GM18868 (cell line): ENCODE data around the gene CRACR2B.

ENCODE experiments used
- ATAC-seq: cut with Tn5 transposase; IDR thresholded peaks from one replicate; pipeline ENCODE4 v1.9.1; 2021; ENCODE audit warnings: mild to moderate bottlenecking, moderate library complexity; ENCODE audit not compliant: unreplicated experiment

The CRACR2B gene

DNA sequence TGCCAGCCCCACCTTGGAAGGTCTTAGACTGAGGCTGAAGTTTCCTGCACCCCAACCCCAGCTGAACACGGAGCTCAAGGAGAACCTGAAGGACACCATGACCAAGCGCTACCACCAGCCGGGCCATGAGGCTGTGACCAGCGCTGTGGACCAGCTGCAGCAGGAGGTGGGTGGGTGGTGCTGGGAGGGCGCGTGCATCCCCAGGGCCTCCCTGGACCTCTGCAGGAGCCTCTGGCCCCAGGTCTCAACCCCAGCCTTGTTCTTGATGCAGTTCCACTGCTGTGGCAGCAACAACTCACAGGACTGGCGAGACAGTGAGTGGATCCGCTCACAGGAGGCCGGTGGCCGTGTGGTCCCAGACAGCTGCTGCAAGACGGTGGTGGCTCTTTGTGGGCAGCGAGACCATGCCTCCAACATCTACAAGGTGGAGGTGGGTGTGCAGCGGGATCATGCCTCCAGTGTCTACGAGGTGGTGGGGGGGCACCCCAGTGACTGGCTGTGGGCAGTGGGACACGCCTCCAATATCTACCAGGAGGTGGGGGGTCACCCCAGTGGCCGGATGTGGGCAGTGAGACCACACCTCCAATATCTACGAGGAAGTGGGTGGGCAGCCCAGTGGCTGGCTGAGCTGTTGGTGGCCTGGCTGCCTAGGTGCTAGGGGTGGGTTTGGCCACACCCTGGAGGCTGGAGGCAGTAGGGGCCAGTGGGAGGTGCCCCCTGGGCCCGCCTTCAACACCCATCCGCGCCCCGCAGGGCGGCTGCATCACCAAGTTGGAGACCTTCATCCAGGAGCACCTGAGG is 9.7 kb downstream of the CRACR2B start:
- no peak for ATAC-seq

- no peak for ATAC-seq
These were observed 10.2 kb downstream of the CRACR2B start for GRCh38 chr11:837990-838307.

GRCh38 chr11:838441-839279 is 10.9 kb downstream of the CRACR2B start:
- no peak for ATAC-seq

DNA sequence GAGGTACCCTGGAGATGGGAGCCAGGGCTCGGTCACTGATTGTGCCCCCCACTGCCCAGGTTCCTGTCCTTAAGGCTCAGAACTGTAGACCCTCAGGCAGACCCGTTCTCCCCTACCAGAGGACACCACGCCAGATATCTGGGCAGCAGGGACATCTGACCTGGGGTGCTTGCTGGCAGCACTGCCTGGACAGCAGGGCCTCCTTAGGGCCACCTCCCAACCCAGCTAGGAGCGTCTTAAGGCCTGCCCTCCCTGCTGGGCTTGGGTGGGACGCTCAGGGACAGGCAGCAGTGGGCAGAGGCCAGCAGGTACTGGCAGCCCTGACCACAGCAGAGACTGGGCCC is 11.5 kb downstream of the CRACR2B start:
- ATAC-seq = no peak

DNA sequence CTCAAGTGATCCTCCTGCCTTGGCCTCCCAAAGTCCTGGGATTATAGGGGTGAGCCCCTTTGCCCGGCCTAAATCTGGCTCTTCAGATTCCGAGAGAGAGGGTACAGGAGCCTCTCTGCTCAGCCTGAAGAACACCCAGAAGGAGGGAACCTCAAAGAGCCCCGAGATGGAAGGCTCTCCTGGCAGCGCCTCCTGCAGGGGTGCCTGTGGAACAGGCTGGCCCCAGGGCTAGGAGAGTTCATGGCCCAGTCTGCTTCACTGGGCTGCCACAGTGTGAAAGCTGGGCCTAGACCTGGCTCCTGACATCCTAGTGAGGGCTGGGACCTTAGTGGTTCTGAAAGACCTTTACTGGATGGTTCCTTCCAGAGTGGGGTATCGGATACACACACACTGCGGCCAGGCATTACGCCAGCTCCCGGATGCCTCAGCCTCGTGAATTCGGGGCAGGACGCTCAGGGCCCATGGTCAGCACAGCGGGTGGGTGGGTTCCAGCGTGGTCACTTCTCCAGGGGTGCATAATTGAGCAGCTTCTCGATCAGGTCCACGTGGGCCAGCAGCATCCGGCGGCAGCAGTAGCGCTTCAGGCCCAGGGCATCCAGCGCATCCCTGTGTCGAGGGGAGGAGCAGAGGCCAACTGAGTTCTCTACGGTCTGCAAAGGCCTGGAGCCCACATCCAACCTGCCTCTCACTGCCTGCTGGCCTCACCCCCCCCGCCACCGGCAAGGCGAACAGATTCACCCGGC is 12.3 kb downstream of the CRACR2B start:
- ATAC-seq = no peak

DNA sequence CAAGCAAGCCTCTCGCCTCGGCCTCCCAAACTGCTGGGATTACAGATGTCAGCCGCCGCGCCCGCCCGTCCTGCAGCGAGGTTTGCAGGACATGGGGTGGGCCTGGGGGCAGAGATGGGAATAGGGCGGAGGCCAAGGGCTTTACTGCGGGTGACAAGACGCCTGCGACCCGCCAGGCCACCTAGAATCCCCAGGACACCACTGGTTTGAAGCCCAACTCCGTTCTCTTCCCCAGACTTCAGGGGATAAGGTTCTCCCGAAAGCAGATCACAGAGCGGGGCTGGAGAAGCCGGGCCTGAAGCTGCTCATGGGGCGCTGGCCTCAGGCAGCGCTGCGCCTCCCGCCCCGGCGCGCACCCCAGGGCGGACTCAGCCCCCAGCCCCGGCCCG is 14.3 kb downstream of the CRACR2B start:
- ATAC-seq = peak; percentile 14

DNA sequence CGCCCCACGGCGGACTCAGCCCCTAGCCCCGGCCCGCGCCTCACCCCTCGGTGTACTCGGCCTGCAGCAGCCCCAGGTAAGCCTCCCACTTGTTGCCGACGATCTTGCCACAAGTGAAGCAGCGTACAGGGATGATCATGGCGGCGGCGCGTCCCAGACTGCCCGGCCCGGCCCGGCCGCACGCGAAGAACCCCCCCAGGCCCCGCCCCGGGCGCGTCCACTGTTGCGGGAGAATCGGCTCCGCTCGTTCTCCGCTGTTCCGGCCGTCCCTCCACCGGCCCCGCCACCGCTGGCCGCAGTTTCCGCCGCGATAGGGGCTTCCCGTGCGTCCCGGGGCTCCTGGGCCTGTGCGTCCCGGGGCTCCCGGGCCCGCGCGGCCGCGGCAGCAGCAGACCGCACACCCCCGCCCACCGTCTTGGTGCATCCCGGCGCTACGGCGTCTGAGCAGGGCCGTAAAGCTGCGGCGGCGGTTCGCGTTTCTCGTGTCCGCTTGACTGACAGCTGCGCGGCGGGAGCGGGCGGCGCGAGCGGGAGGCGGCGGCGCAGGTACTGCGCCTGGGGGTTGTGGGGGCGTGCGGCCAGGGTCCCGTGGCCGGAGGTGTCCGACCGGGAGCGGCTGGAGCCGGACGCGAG is 14.8 kb downstream of the CRACR2B start, which contains the start of the genes POLR2L and TSPAN4:
Gene POLR2L (minus strand): TSS at position 160 of the 633 bp plus-strand sequence. CDS start 21 bp downstream, at position 139.
Gene TSPAN4 (plus strand): TSS at position 483 of the 633 bp plus-strand sequence. CDS start 7,453 bp downstream, outside the sequence.
- ATAC-seq = peak; percentile 64

- no peak for ATAC-seq
These were observed 15.5 kb downstream of the CRACR2B start for GRCh38 chr11:843086-843734.

DNA sequence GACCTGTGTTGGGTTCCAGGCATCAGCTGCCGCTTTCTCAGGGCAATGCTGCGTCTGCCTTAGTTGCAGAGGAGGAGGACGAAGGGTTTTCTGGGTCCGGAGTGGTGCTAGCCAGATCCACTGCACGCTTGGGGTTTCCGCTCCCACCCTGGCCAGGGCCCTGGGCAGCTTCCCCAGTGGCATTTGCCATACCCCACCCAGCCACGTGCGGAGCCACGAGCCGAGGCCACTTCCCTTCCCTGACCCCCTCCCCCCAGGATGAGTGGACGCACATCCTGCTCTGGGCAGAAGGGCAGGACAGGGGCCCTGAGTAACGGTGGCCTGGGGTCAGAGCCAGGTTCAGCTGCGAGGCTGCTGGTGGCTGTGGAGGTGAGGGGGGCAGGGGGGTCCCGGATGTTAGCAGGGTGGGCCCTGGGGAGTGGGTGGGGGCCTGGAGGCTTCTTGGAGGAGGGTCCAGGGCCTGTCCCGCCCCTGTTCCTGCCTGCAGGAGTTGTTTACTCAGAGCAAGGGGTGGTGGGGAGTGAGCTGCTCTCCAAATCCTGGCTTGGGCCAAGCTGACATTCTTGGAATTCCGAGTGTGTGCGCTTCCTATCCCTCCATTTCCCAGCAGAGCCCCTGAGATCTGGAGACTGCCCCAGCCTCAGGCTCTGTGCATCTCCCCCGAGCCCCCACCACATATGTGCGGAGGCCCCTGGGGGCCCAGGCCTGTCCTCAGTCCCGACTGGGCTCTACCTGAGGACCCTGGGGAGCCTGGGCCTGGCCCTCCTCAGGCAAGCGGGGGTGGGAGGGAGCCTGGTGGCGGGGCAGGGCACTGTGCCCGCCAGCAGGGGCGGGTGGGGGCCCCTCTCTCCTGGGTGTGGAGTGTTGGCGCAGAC is 16.3 kb downstream of the CRACR2B start:
- no peak for ATAC-seq

GRCh38 chr11:844693-845644 is 17.2 kb downstream of the CRACR2B start:
- no peak for ATAC-seq

DNA sequence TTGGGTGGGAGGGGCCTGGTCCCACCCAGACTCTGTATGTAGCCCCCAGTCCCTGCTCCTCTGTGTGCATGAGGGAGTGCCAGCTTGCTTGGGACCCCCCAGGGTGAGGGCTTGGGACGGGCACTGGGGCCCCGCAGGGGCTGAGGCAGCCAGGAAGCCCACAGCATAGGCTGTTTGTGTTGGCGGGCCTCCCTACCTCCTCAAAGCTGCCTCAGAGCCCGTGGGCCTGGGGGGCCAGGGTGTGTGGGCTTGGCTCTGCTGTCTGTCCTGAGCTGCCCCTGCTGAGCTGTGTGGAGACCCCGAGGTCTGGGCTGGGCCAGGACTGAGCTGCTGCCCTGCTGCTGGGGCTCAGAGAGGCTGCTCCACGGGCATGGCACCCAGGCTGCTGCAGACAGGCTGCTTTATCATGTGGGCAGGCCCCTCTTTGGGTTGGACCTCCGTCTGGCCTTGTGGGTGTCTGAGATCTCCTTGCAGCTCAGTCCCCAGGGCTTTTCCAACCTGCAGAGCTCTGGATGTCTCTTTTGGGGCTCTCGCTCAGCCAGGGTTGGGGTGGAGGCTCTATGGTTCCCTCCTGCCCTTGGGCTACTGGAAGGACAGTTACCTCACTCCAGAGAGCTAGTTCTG is 18.3 kb downstream of the CRACR2B start:
- no peak for ATAC-seq

- ATAC-seq = no peak
These were observed 18.9 kb downstream of the CRACR2B start for GRCh38 chr11:846496-847098.

DNA sequence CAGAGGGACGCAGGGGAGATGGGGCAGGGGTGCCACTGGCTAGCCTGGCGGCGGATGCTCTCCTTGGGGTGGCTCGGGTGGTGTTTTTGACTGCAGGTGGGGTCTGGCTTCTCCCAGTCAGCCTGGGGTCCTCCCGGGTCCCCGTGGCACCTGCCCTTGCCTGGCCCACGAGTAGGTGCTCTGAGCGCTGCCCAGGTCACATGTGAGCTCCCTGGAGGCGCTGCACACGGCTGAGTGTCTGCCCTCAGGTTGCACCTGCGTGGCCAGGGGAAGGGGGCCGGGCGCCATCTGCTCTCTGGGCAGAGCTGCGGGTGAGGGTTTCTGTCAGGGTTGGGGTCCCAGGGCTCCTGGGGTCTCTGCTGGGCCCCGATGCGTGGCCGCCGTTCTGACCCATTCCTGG is 20.2 kb downstream of the CRACR2B start:
- no peak for ATAC-seq

GRCh38 chr11:848380-848931 is 20.7 kb downstream of the CRACR2B start:
- no peak for ATAC-seq

DNA sequence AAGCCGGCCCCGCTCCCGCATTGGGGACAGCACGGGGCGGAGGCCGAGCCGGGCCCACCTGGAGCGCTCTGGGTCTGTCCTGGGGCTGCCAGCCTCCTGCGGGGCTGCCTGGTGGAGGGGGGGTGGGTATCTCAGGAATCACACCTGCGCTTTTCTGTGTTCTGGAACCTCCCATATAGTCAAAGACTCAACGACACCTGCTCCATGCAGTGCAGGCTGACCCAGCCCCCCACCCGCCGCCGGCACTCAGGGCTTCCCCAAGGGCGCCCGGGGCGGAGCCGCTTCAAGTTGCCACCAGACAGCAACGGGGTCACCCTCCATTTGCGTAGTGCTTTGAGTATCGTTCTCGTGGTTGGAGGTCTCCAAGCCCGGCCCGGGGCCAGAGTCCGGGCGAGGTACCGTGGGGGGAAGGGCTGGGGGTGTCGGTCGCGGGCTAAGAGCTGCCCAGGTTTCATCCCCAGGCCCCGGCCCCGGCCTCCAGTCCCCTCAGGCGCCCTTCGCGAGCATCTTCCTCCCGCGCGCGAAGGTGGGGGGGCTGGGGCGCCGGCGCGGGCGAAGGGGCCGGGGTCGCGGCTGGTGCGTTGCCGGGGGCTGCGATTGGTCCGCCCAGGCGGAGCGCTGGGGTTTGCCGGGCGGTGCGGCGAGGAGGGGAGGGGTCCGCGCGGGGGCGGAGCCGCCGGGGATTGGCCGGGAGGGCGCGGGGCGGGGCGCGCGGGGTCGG is 21.5 kb downstream of the CRACR2B start:
- ATAC-seq = no peak

DNA sequence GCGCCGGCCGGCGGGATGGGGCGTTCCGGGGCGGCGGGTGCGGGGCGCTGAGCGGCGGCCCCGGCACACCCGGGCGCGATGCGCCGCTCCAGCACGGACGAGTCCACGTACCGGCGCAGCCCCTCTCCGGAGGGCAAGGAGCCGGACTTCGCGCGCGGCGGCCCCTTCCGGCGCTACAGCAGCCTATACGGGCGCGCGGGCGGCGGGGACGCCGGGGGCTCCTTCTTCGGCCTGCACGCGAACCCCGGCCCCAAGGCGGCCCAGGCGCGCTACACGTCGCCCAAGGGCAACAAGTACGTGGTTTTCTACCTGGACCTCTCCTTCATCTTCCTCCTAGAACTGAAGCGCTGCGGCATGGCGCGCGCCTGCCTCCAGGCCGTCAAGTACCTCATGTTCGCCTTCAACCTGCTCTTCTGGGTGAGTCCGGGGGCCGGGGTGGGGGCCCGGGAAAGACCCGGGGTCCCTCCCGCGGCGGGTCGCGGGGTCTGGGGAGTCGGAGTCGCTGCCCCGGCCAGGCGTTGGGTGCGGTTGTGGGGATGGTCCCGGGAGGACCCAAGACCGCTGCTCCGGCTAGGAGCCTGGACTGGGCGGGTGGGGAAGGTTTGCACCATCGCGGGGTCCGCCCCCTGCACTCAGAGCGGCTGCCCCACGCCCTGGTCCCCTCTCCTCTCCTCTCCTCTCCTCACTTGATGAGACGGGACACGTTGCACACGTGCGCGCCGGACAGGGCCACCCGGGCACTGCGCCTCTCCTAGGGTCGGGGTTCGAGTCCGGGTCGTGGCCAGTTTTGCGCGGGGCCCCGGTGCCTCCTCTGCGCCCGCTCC is 22.4 kb downstream of the CRACR2B start:
- ATAC-seq = no peak
